Lower lobe of right lung (tissue), 2 donors: ENCODE measurements around the gene LGR6. TPM values are rescaled to one million over a fixed set of nuclear protein-coding genes. Genes with fewer than 3 reads are reported as not detected.
A peak's percentile ranks its signal among the peaks of the same experiment; 100 is the strongest.

ENCODE experiments used
- ATAC-seq, 2 donors: fragments of 200-7000 bp; cut with Tn5 transposase; one replicate each; pipeline ENCODE4 v1.9.1; 2020 to 2022; ENCODE audit warnings: mild to moderate bottlenecking in 2 of 2, moderate library complexity in 2 of 2
- DNase-seq: peaks from one replicate; pipeline ENCODE4 v3.0.0-alpha.2; 2020
- H3K27ac ChIP-seq: fragments of 200-600 bp; one replicate; pipeline ENCODE4 v1.8.0; 2022
- H3K27me3 ChIP-seq: fragments of 200-600 bp; one replicate; pipeline ENCODE4 v1.8.0; 2022; ENCODE audit warnings: low read depth
- H3K36me3 ChIP-seq: fragments of 200-600 bp; one replicate; pipeline ENCODE4 v1.8.0; 2022; ENCODE audit warnings: mild to moderate bottlenecking
- H3K4me1 ChIP-seq: fragments of 200-600 bp; one replicate; pipeline ENCODE4 v1.8.0; 2022
- H3K4me3 ChIP-seq: fragments of 200-600 bp; one replicate; pipeline ENCODE4 v1.8.0; 2022; ENCODE audit warnings: mild to moderate bottlenecking
- H3K9me3 ChIP-seq: fragments of 200-600 bp; one replicate; pipeline ENCODE4 v1.8.0; 2022
- CTCF ChIP-seq: fragments of 200-600 bp; IDR thresholded peaks from one replicate; pipeline ENCODE4 v1.8.0; 2022; ENCODE audit warnings: antibody characterized with exemption, mild to moderate bottlenecking
- intact Hi-C: fragments of 100-400 bp; cut with DNase I; formaldehyde crosslinking; loops from one replicate; pipeline ENCODE4 v1.11.0; 2022
- total RNA-seq: library from RNA; stranded (reverse); fragmentation: NEBNext Ultra II Directional; extraction: Animal tissue kit (Norgen Biotek cat#: 25700); gene quantifications from one replicate; pipeline ENCODE4 v1.2.1, GENCODE V29; 2021
- donor health status: DM: no; HTN: yes; CAD: no; lungs with severe emphysema.

LGR6 gene
- total RNA-seq, 1 donor from 2014 or later, result 1.7 TPM

- no peak overlapping the region for H3K4me3 ChIP-seq
- DNase-seq (no peak), ATAC-seq (no peak)
- intact Hi-C loops, result no loop called here
- no peaks in the 10 kb centered on the region for H3K36me3 ChIP-seq
- H3K9me3 ChIP-seq, result no peaks in the 10 kb centered on the region
- H3K27ac ChIP-seq, result no peak overlapping the region
- no peak for TF ChIP-seq CTCF
- no peaks in the 10 kb centered on the region for H3K27me3 ChIP-seq
- H3K4me1 ChIP-seq, result peaks cover 11% of the 10 kb centered on the region
These were observed 24.7 kb upstream of the LGR6 start for GRCh38 chr1:202168861-202169260.

GRCh38 chr1:202170726-202171125 is 22.9 kb upstream of the LGR6 start:
- H3K4me1 ChIP-seq, result peaks cover 7% of the 10 kb centered on the region
- no peak for ATAC-seq
- no peak overlapping the region for H3K4me3 ChIP-seq
- no peak for DNase-seq
- no peaks in the 10 kb centered on the region for H3K36me3 ChIP-seq
- no peaks in the 10 kb centered on the region for H3K9me3 ChIP-seq
- no peak overlapping the region for H3K27ac ChIP-seq
- TF ChIP-seq CTCF, result no peak
- no peaks in the 10 kb centered on the region for H3K27me3 ChIP-seq
- intact Hi-C loops, result no loop called here

- H3K36me3 ChIP-seq, result no peaks in the 10 kb centered on the region
- no peaks in the 10 kb centered on the region for H3K27me3 ChIP-seq
- no peak overlapping the region for H3K27ac ChIP-seq
- no peak for DNase-seq
- TF ChIP-seq CTCF, result no peak
- H3K9me3 ChIP-seq, result no peaks in the 10 kb centered on the region
- intact Hi-C loops, result no loop called here
- peak in 1 of 2 donors; percentile 24 for ATAC-seq
- H3K4me3 ChIP-seq, result no peak overlapping the region
- peaks cover 7% of the 10 kb centered on the region for H3K4me1 ChIP-seq
These were observed 22.1 kb upstream of the LGR6 start for GRCh38 chr1:202171292-202172014.

- Histone ChIP-seq H3K4me3 (no peak overlapping the region), H3K27me3 (no peaks in the 10 kb centered on the region), H3K4me1 (peaks cover 7% of the 10 kb centered on the region), H3K36me3 (no peaks in the 10 kb centered on the region), H3K9me3 (no peaks in the 10 kb centered on the region), H3K27ac (no peak overlapping the region)
- DNase-seq (no peak), ATAC-seq (no peak)
- intact Hi-C loops, result no loop called here
- TF ChIP-seq CTCF, result no peak
These were observed 21.6 kb upstream of the LGR6 start for GRCh38 chr1:202172015-202172355.

- H3K4me3 ChIP-seq, result no peak overlapping the region
- intact Hi-C loops, result no loop called here
- H3K27me3 ChIP-seq, result peaks cover 5% of the 10 kb centered on the region
- H3K36me3 ChIP-seq, result no peaks in the 10 kb centered on the region
- DNase-seq (no peak), ATAC-seq (no peak)
- no peak overlapping the region for H3K27ac ChIP-seq
- TF ChIP-seq CTCF, result no peak
- H3K4me1 ChIP-seq, result no peaks in the 10 kb centered on the region
- no peaks in the 10 kb centered on the region for H3K9me3 ChIP-seq
These were observed 19.6 kb upstream of the LGR6 start for GRCh38 chr1:202173993-202174392.
